SH-SY5Y (cell line): ENCODE results near the gene PHACTR1.

ENCODE experiments used
- GATA2 ChIP-seq: IDR thresholded peaks from 2 replicates; pipeline ENCODE4 v1.6.1; 2011; ENCODE audit warnings: mild to moderate bottlenecking, low read depth, low read length
- GATA3 ChIP-seq: IDR thresholded peaks from 2 replicates; pipeline ENCODE4 v1.6.1; 2011; ENCODE audit warnings: low read depth, mild to moderate bottlenecking, low read length, moderate library complexity

DNA sequence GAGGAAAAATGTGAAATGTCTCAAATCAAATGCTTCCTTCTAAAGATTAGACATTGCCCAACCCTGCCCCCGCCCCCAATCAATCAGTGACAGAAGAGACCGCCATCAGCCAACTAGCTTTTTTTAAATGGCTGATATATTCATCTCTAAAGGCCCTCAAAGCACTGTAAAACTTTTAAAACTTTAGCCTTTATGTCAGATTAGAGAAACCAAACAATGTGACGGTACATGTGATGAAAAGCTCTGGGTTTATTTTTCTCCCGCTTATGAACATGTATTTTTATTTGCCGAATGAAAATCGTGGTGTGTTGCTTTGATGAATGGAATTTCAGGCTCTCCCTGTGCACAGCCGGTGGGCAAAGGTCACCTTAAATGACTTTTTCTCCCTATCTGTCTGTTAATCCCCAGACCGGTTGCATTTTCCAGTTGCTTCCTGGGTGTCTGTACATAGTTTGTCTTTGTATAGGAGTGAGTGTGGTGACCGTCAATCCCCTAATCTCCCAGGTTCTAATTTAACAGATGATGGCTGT is 573.3 kb downstream of the PHACTR1 start:
- no peak for TF ChIP-seq GATA2
- no peak for TF ChIP-seq GATA3
